SKM-1 (cell line): Measurements from ENCODE around the gene CEP41.
"Not testable (repeated sequence)": the region's sequence is repeated elsewhere in the genome, so short reads cannot be mapped to it uniquely, and the experiment has no call there.

Experiments used
- DNase-seq: peaks from one replicate; lab custom pipeline; 2025; ENCODE audit not compliant: unreplicated experiment; lab: John Stamatoyannopoulos, UW

Gene CEP41

GRCh38 chr7:130461272-130461671 is 20.5 kb upstream of the CEP41 start:
- DNase-seq: no peak

- DNase-seq: no peak
These were observed 17.4 kb upstream of the CEP41 start for GRCh38 chr7:130458257-130458656.

- no peak for DNase-seq
These were observed 14.1 kb upstream of the CEP41 start for GRCh38 chr7:130454959-130455358.

- no peak for DNase-seq
These were observed 12.1 kb upstream of the CEP41 start for GRCh38 chr7:130452951-130453350.

- not testable (repeated sequence) for DNase-seq
These were observed 10.5 kb upstream of the CEP41 start for GRCh38 chr7:130451344-130451743.

GRCh38 chr7:130446259-130446658 is 5.4 kb upstream of the CEP41 start:
- DNase-seq: no peak

- no peak for DNase-seq
These were observed 4.1 kb upstream of the CEP41 start for GRCh38 chr7:130444751-130445407.

- no peak for DNase-seq
These were observed 3.4 kb upstream of the CEP41 start for GRCh38 chr7:130444234-130444633.

- DNase-seq: no peak
These were observed 1.8 kb upstream of the CEP41 start for GRCh38 chr7:130442601-130443000.

GRCh38 chr7:130441408-130441869 is 623 bp upstream of the CEP41 start:
- DNase-seq: no peak

- no peak for DNase-seq
These were observed 4.6 kb downstream of the CEP41 start for GRCh38 chr7:130436253-130436652.

- no peak for DNase-seq
These were observed 5.4 kb downstream of the CEP41 start for GRCh38 chr7:130435311-130435854.

GRCh38 chr7:130433301-130433700 is 7.5 kb downstream of the CEP41 start:
- no peak for DNase-seq

- DNase-seq: no peak
These were observed 7.9 kb downstream of the CEP41 start for GRCh38 chr7:130432886-130433285.

GRCh38 chr7:130430841-130431666 is 9.8 kb downstream of the CEP41 start:
- DNase-seq: no peak

GRCh38 chr7:130430115-130430514 is 10.7 kb downstream of the CEP41 start:
- DNase-seq: no peak

GRCh38 chr7:130429019-130429418 is 11.8 kb downstream of the CEP41 start:
- no peak for DNase-seq

GRCh38 chr7:130426564-130426963 is 14.3 kb downstream of the CEP41 start:
- no peak for DNase-seq

- no peak for DNase-seq
These were observed 15.0 kb downstream of the CEP41 start for GRCh38 chr7:130425796-130426195.

- DNase-seq: no peak
These were observed 17.2 kb downstream of the CEP41 start for GRCh38 chr7:130423501-130424037.

- no peak for DNase-seq
These were observed 19.1 kb downstream of the CEP41 start for GRCh38 chr7:130421684-130422083.
